ENCODE measurements around the gene RAB35. TPM values are rescaled to one million over a fixed set of nuclear protein-coding genes. Genes with fewer than 3 reads are reported as not detected.

Gene RAB35
- polyA plus RNA-seq, 2 of the 4 experiments (the other 2 are of a cell fraction): 44.0 to 67.6 TPM

DNA sequence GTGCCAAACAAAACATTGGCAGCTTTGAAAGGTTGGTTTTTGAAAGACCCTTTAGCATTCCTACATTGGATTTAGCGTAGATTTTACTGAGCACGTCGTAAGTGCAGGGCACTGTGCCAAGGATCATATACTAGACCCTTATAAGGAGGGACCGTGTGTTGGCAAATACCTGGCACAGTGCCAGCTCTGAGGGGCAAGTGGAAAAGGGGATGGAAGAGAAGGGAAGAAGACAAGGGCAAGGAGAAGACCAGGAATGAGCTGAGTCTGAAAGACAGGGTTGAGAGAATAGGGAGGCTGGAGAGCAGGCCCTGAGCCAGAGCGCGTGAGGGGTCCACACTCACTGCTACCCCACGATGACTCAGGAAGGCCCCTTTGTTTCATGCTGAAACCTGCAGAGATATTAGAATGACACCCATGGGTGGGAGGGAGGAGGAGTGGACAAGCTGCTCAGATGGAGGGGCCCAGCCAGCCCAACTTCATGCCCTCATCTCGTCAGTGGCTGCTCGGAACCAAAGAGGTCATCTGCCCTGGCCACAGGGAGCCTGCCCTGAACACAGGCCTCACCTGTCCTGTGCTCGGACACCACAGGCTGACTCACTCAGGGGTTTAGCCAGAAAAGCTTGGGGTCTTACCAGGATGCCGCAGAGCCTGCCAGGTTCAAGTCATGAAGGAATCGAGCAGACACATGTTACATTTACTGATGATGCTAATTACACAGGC, 25.0 kb downstream of the RAB35 start:
- ATAC-seq: no peak

DNA sequence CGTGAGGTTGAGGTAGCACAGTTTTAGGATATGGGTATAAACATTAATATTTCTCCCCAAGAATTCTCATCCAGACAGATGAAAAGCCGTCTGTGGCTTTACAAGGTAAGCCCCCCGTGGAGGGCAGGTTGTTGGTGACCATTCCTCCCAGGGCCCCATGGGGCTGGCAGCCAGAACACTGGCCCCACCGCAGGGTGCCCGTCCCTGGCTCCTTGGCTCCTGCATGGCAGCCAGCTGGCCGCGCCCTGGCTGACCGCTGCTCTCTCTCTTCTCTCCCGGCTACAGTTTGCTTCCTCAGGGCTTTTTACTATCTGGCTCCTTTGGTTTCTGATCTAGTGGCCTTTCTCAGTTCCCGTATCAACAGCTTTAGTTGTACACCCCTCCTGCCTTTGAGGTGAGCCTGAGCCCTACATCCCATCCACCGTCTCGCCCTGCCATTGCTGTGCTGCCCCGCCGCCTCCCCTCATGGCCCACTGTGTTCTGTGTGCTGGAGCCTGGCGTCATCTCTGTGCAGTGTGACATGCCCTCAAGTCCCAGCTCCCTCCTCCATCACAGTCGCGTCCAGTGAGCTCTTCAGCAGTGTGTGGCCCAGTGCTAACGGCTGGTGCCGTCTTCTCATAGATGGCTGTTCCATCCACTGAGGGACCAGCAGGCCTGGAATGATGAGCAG, 25.8 kb downstream of the RAB35 start:
- Histone ChIP-seq H3K4me1 (peaks cover 16% of the 10 kb centered on the region), H3K27ac (no peak overlapping the region), H3K4me2 (no peak overlapping the region), H3K9me3 (no peaks in the 10 kb centered on the region), H3K4me3 (no peak overlapping the region)
- WGBS (ENCODE audit: missing lambda C conversion rate): 91% methylated on average over 19 of the region's 19 CpGs
- DNase-seq (ENCODE audit: low read depth in 1 of 2, low spot score in 1 of 2) (no peak), ATAC-seq (no peak), FAIRE-seq (no peak)
- ChIA-PET POLR2A (no interaction called here), CTCF (no interaction called here)
- TF ChIP-seq, protein P1, sequence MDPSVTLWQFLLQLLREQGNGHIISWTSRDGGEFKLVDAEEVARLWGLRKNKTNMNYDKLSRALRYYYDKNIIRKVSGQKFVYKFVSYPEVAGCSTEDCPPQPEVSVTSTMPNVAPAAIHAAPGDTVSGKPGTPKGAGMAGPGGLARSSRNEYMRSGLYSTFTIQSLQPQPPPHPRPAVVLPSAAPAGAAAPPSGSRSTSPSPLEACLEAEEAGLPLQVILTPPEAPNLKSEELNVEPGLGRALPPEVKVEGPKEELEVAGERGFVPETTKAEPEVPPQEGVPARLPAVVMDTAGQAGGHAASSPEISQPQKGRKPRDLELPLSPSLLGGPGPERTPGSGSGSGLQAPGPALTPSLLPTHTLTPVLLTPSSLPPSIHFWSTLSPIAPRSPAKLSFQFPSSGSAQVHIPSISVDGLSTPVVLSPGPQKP (IDR thresholded peaks at IDR 0.05; ENCODE audit: low read depth, low read length): no peak
- TF ChIP-seq SREBF2 (IDR thresholded peaks at IDR 0.05): no peak
- TF ChIP-seq BHLHE40 (IDR thresholded peaks at IDR 0.05; ENCODE audit: low read depth, low read length): no peak
- TF ChIP-seq PHF8 (IDR thresholded peaks at IDR 0.05; ENCODE audit: borderline replicate concordance, low read depth): no peak
- no peak for TF ChIP-seq ZSCAN20 (CRISPR knock-in tag; IDR thresholded peaks at IDR 0.05)
- TF ChIP-seq, protein P2, sequence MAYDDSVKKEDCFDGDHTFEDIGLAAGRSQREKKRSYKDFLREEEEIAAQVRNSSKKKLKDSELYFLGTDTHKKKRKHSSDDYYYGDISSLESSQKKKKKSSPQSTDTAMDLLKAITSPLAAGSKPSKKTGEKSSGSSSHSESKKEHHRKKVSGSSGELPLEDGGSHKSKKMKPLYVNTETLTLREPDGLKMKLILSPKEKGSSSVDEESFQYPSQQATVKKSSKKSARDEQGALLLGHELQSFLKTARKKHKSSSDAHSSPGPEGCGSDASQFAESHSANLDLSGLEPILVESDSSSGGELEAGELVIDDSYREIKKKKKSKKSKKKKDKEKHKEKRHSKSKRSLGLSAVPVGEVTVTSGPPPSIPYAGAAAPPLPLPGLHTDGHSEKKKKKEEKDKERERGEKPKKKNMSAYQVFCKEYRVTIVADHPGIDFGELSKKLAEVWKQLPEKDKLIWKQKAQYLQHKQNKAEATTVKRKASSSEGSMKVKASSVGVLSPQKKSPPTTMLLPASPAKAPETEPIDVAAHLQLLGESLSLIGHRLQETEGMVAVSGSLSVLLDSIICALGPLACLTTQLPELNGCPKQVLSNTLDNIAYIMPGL (CRISPR knock-in tag; IDR thresholded peaks at IDR 0.05; ENCODE audit: borderline replicate concordance): no peak
- TF ChIP-seq HDAC2 (IDR thresholded peaks at IDR 0.05): no peak
- no peak for TF ChIP-seq ZFP36 (IDR thresholded peaks at IDR 0.05; ENCODE audit: borderline replicate concordance, partially characterized antibody)
- TF ChIP-seq, protein P3, sequence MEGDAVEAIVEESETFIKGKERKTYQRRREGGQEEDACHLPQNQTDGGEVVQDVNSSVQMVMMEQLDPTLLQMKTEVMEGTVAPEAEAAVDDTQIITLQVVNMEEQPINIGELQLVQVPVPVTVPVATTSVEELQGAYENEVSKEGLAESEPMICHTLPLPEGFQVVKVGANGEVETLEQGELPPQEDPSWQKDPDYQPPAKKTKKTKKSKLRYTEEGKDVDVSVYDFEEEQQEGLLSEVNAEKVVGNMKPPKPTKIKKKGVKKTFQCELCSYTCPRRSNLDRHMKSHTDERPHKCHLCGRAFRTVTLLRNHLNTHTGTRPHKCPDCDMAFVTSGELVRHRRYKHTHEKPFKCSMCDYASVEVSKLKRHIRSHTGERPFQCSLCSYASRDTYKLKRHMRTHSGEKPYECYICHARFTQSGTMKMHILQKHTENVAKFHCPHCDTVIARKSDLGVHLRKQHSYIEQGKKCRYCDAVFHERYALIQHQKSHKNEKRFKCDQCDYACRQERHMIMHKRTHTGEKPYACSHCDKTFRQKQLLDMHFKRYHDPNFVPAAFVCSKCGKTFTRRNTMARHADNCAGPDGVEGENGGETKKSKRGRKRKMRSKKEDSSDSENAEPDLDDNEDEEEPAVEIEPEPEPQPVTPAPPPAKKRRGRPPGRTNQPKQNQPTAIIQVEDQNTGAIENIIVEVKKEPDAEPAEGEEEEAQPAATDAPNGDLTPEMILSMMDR (IDR thresholded peaks at IDR 0.05): no peak
- no peak for TF ChIP-seq EHMT2 (IDR thresholded peaks at IDR 0.05; ENCODE audit: low read depth)
- TF ChIP-seq, protein P4, sequence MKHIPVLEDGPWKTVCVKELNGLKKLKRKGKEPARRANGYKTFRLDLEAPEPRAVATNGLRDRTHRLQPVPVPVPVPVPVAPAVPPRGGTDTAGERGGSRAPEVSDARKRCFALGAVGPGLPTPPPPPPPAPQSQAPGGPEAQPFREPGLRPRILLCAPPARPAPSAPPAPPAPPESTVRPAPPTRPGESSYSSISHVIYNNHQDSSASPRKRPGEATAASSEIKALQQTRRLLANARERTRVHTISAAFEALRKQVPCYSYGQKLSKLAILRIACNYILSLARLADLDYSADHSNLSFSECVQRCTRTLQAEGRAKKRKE (CRISPR knock-in tag; IDR thresholded peaks at IDR 0.05; ENCODE audit: low read depth): no peak
- no peak for TF ChIP-seq EP300 (IDR thresholded peaks at IDR 0.05)
- TF ChIP-seq KDM5A (IDR thresholded peaks at IDR 0.05): no peak

More for the DNA sequence above, 25.0 kb downstream of the RAB35 start:
- no peak for TF ChIP-seq ZSCAN20 (CRISPR knock-in tag; IDR thresholded peaks at IDR 0.05)
- no peak for TF ChIP-seq HOXB13 (CRISPR knock-in tag; IDR thresholded peaks at IDR 0.05; ENCODE audit: low read depth)
- no peak for TF ChIP-seq ZNF302 (CRISPR knock-in tag; IDR thresholded peaks at IDR 0.05)
- no peak for TF ChIP-seq BHLHE40 (IDR thresholded peaks at IDR 0.05; ENCODE audit: low read depth, low read length)
- TF ChIP-seq HOXA7 (CRISPR knock-in tag; IDR thresholded peaks at IDR 0.05): no peak
- TF ChIP-seq CEBPB (IDR thresholded peaks at IDR 0.05): no peak
- TF ChIP-seq JUNB (IDR thresholded peaks at IDR 0.05): no peak
- TF ChIP-seq CHD4 (IDR thresholded peaks at IDR 0.05; ENCODE audit: borderline replicate concordance): no peak
- no peak for TF ChIP-seq FOSB (CRISPR knock-in tag; IDR thresholded peaks at IDR 0.05)
- TF ChIP-seq EP300 (IDR thresholded peaks at IDR 0.05): no peak
- no peak for TF ChIP-seq TFCP2L1 (CRISPR knock-in tag; IDR thresholded peaks at IDR 0.05)
- TF ChIP-seq, protein P5, sequence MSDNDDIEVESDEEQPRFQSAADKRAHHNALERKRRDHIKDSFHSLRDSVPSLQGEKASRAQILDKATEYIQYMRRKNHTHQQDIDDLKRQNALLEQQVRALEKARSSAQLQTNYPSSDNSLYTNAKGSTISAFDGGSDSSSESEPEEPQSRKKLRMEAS (IDR thresholded peaks at IDR 0.05): no peak
- no peak for TF ChIP-seq MAZ (IDR thresholded peaks at IDR 0.05; ENCODE audit: borderline replicate concordance, low read depth, low read length)
- TF ChIP-seq RAD21 (conservative IDR thresholded peaks at IDR 0.05 in 1 of 2, IDR thresholded peaks at IDR 0.05 in 1 of 2): no peak
- no peak for TF ChIP-seq PHF8 (IDR thresholded peaks at IDR 0.05; ENCODE audit: borderline replicate concordance, low read depth)
- TF ChIP-seq, protein P6, sequence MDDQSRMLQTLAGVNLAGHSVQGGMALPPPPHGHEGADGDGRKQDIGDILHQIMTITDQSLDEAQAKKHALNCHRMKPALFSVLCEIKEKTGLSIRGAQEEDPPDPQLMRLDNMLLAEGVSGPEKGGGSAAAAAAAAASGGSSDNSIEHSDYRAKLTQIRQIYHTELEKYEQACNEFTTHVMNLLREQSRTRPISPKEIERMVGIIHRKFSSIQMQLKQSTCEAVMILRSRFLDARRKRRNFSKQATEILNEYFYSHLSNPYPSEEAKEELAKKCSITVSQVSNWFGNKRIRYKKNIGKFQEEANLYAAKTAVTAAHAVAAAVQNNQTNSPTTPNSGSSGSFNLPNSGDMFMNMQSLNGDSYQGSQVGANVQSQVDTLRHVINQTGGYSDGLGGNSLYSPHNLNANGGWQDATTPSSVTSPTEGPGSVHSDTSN (IDR thresholded peaks at IDR 0.05): no peak
- FAIRE-seq (no peak), DNase-seq (ENCODE audit: low read depth in 1 of 2, low spot score in 1 of 2) (no peak)
- POLR2A ChIA-PET: interaction anchor here (0.6 kb wide), 1 partner anchor 21 kb away, joined by 4 read pairs; no protein-coding TSS in a partner anchor
- Histone ChIP-seq H3K27ac (no peak overlapping the region), H3K4me3 (no peak overlapping the region), H3K4me1 (peaks cover 8% of the 10 kb centered on the region), H3K4me2 (no peak overlapping the region), H3K9me3 (no peaks in the 10 kb centered on the region)
- WGBS (ENCODE audit: missing lambda C conversion rate): 89% methylated on average over 12 of the region's 12 CpGs
- CTCF ChIA-PET: no interaction called here

Data from A549 (cell line).